Measurements from ENCODE around the gene DTWD1. TPM values are rescaled to one million over a fixed set of nuclear protein-coding genes. Genes with fewer than 3 reads are reported as not detected.
"Not testable (repeated sequence)": the region's sequence is repeated elsewhere in the genome, so short reads cannot be mapped to it uniquely, and the experiment has no call there.

Gene DTWD1
- total RNA-seq, 1 experiment from 2014 or later = 14.4 TPM

GRCh38 chr15:49696433-49696832 is 75.6 kb downstream of the DTWD1 start:
- BruUV-seq (replicated peaks) = no TSS peak
- H3K27me3 Mint-ChIP-seq (ENCODE audit: insufficient read depth, unreplicated experiment) = no peaks in the 10 kb centered on the region
- TF ChIP-seq CTCF (IDR thresholded peaks at IDR 0.05; ENCODE audit: insufficient read depth in 1 of 2, low read depth in 1 of 2, low read length in 1 of 2, severe bottlenecking in 1 of 2, unreplicated experiment in 1 of 2) = no peak
- no peaks in the 10 kb centered on the region for H3K4me1 Mint-ChIP-seq (ENCODE audit: low read depth, unreplicated experiment)
- intact Hi-C loops (cut with micrococcal nuclease; ENCODE audit: unreplicated experiment) = no loop called here
- no peak overlapping the region for H3K4me3 Mint-ChIP-seq (ENCODE audit: unreplicated experiment)
- no peaks in the 10 kb centered on the region for H3K36me3 Mint-ChIP-seq (ENCODE audit: insufficient read depth, unreplicated experiment)
- DNase-seq = no peak
- Histone ChIP-seq H3K4me1 (no peaks in the 10 kb centered on the region), H3K36me3 (ENCODE audit: control insufficient read depth, insufficient read depth, low read length) (no peaks in the 10 kb centered on the region), H3K9me3 (no peaks in the 10 kb centered on the region), H3K4me3 (ENCODE audit: low read depth, low read length) (no peak overlapping the region), H3K27me3 (replicated peaks; ENCODE audit: control insufficient read depth, insufficient read depth, low read length) (no peaks in the 10 kb centered on the region)
- ChIA-PET CTCF (no interaction called here), POLR2A (no interaction called here)
- no peaks in the 10 kb centered on the region for H3K9me3 Mint-ChIP-seq (ENCODE audit: unreplicated experiment)
- H3K27ac Mint-ChIP-seq (ENCODE audit: unreplicated experiment) = no peak overlapping the region

- Mint-ChIP-seq H3K27ac (ENCODE audit: unreplicated experiment) (no peak overlapping the region), H3K27me3 (ENCODE audit: insufficient read depth, unreplicated experiment) (no peaks in the 10 kb centered on the region), H3K4me3 (ENCODE audit: unreplicated experiment) (no peak overlapping the region), H3K4me1 (ENCODE audit: low read depth, unreplicated experiment) (no peaks in the 10 kb centered on the region), H3K36me3 (ENCODE audit: insufficient read depth, unreplicated experiment) (no peaks in the 10 kb centered on the region), H3K9me3 (ENCODE audit: unreplicated experiment) (no peaks in the 10 kb centered on the region)
- no peaks in the 10 kb centered on the region for H3K9me3 ChIP-seq
- no peak for DNase-seq
- no TSS peak for BruUV-seq (replicated peaks)
- ChIA-PET POLR2A (no interaction called here), CTCF (no interaction called here)
- H3K27me3 ChIP-seq (replicated peaks; ENCODE audit: control insufficient read depth, insufficient read depth, low read length) = no peaks in the 10 kb centered on the region
- no peaks in the 10 kb centered on the region for H3K4me1 ChIP-seq
- intact Hi-C loops (cut with micrococcal nuclease; ENCODE audit: unreplicated experiment) = no loop called here
- no peak overlapping the region for H3K4me3 ChIP-seq (ENCODE audit: low read depth, low read length)
- TF ChIP-seq CTCF (IDR thresholded peaks at IDR 0.05; ENCODE audit: insufficient read depth in 1 of 2, low read depth in 1 of 2, low read length in 1 of 2, severe bottlenecking in 1 of 2, unreplicated experiment in 1 of 2) = no peak
- no peaks in the 10 kb centered on the region for H3K36me3 ChIP-seq (ENCODE audit: control insufficient read depth, insufficient read depth, low read length)
Observed at GRCh38 chr15:49697121-49697520, 76.3 kb downstream of the DTWD1 start.

- H3K4me3 Mint-ChIP-seq (ENCODE audit: unreplicated experiment); H3K4me1 Mint-ChIP-seq (ENCODE audit: low read depth, unreplicated experiment); POLR2A ChIA-PET; CTCF ChIA-PET; intact Hi-C loops (cut with micrococcal nuclease; ENCODE audit: unreplicated experiment); H3K27me3 Mint-ChIP-seq (ENCODE audit: insufficient read depth, unreplicated experiment); H3K4me3 ChIP-seq (ENCODE audit: low read depth, low read length); H3K36me3 Mint-ChIP-seq (ENCODE audit: insufficient read depth, unreplicated experiment); DNase-seq; H3K9me3 Mint-ChIP-seq (ENCODE audit: unreplicated experiment); H3K36me3 ChIP-seq (ENCODE audit: control insufficient read depth, insufficient read depth, low read length); H3K27ac Mint-ChIP-seq (ENCODE audit: unreplicated experiment); H3K27me3 ChIP-seq (replicated peaks; ENCODE audit: control insufficient read depth, insufficient read depth, low read length); H3K9me3 ChIP-seq; BruUV-seq (replicated peaks); H3K4me1 ChIP-seq: not testable (repeated sequence)
Observed at GRCh38 chr15:49702982-49703381, 82.1 kb downstream of the DTWD1 start.

Other genes with a start within 250 kb of the DTWD1 start
- gene FGF7, start 197.8 kb upstream of the DTWD1 start, total RNA-seq (2022) = 0.18 TPM in 1 of 2 replicates, not detected in the other
- gene FAM227B, start 230 bp upstream of the DTWD1 start, total RNA-seq (2022) = 1.1 and 2.3 TPM in 2 replicates

All from Caco-2 (cell line).